ENCODE measurements around the gene NT5C3B. TPM values are rescaled to one million over a fixed set of nuclear protein-coding genes. Genes with fewer than 3 reads are reported as not detected.

NT5C3B gene
- total RNA-seq, 1 experiment from 2014 or later = 78.8 TPM

- Histone ChIP-seq H3K79me2 (ENCODE audit: low read length) (peaks cover 28% of the 10 kb centered on the region), H3K27ac (ENCODE audit: low read length) (no peak overlapping the region), H3K4me3 (ENCODE audit: low read length) (no peak overlapping the region), H3K4me1 (ENCODE audit: insufficient read depth, low read length) (peaks cover 14% of the 10 kb centered on the region), H3K27me3 (ENCODE audit: low read length) (no peaks in the 10 kb centered on the region), H3K9ac (ENCODE audit: low read length) (no peak overlapping the region), H3K4me2 (ENCODE audit: low read length) (no peak overlapping the region), H3K36me3 (ENCODE audit: low read depth, low read length) (no peaks in the 10 kb centered on the region), H3K9me3 (ENCODE audit: low read length) (no peaks in the 10 kb centered on the region), H3K9me2 (replicated peaks; ENCODE audit: low read length) (no peaks in the 10 kb centered on the region), H2AFZ (ENCODE audit: low read length) (no peak overlapping the region), H3F3A (ENCODE audit: low read length, unreplicated experiment) (no peaks in the 10 kb centered on the region), H4K20me1 (ENCODE audit: low read length) (no peaks in the 10 kb centered on the region)
- intact Hi-C loops (cut with micrococcal nuclease) = no loop called here
- no TSS peak for BruUV-seq (replicated peaks)
- TF ChIP-seq CTCF (conservative IDR thresholded peaks at IDR 0.05; ENCODE audit: low read depth, low read length) (no peak), EZH2 (IDR thresholded peaks at IDR 0.05; ENCODE audit: low read length, unreplicated experiment) (no peak), EZH2phosphoT487 (IDR thresholded peaks at IDR 0.05; ENCODE audit: borderline replicate concordance, low read length) (no peak)
- ATAC-seq (no peak), DNase-seq (no peak)
- CTCF ChIA-PET = no interaction called here
- POLR2A ChIA-PET (ENCODE audit: unreplicated experiment) = no interaction called here
Observed at GRCh38 chr17:41806685-41807445, 29.2 kb downstream of the NT5C3B start.

GRCh38 chr17:41803049-41804020, 32.7 kb downstream of the NT5C3B start:
- Histone ChIP-seq H3F3A (ENCODE audit: low read length, unreplicated experiment) (no peaks in the 10 kb centered on the region), H3K36me3 (ENCODE audit: low read depth, low read length) (no peaks in the 10 kb centered on the region), H3K4me1 (ENCODE audit: insufficient read depth, low read length) (peaks cover 21% of the 10 kb centered on the region), H3K4me3 (ENCODE audit: low read length) (no peak overlapping the region), H3K4me2 (ENCODE audit: low read length) (no peak overlapping the region), H3K79me2 (ENCODE audit: low read length) (no peaks in the 10 kb centered on the region), H3K9ac (ENCODE audit: low read length) (no peak overlapping the region), H3K27ac (ENCODE audit: low read length) (no peak overlapping the region), H3K9me3 (ENCODE audit: low read length) (no peaks in the 10 kb centered on the region), H4K20me1 (ENCODE audit: low read length) (no peaks in the 10 kb centered on the region), H3K27me3 (ENCODE audit: low read length) (no peaks in the 10 kb centered on the region), H3K9me2 (replicated peaks; ENCODE audit: low read length) (no peaks in the 10 kb centered on the region), H2AFZ (ENCODE audit: low read length) (no peak overlapping the region)
- ChIA-PET POLR2A (ENCODE audit: unreplicated experiment) (interaction anchor here (0.6 kb wide), 1 partner anchor 70 kb away, joined by 26 read pairs; no protein-coding TSS in a partner anchor), CTCF (no interaction called here)
- BruUV-seq (replicated peaks) = no TSS peak
- DNase-seq = no peak
- no peak for ATAC-seq
- TF ChIP-seq CTCF (conservative IDR thresholded peaks at IDR 0.05; ENCODE audit: low read depth, low read length) = no peak
- TF ChIP-seq EZH2phosphoT487 (IDR thresholded peaks at IDR 0.05; ENCODE audit: borderline replicate concordance, low read length) = no peak
- TF ChIP-seq EZH2 (IDR thresholded peaks at IDR 0.05; ENCODE audit: low read length, unreplicated experiment) = no peak
- intact Hi-C loops (cut with micrococcal nuclease) = no loop called here
